WTC11 (cell line): ENCODE results near the gene NUDT3. TPM values are rescaled to one million over a fixed set of nuclear protein-coding genes. Genes with fewer than 3 reads are reported as not detected.
A peak's percentile ranks its signal among the peaks of the same experiment; 100 is the strongest.

Experiments
- ATAC-seq: fragments of 200-7000 bp; cut with Tn5 transposase; 2 replicates; pipeline ENCODE4 v1.10.0; 2021; ENCODE audit warnings: mild to moderate bottlenecking, moderate library complexity
- CTCF ChIA-PET: fragments of 300-600 bp; sonication (Branson Sonifier 250); formaldehyde crosslinking; loops from one replicate; lab custom pipeline; 2021; ENCODE audit warnings: antibody characterized with exemption; lab: Charles Lee
- POLR2A ChIA-PET: fragments of 350-600 bp; sonication (Branson Sonifier 250); formaldehyde crosslinking; loops from one replicate; lab custom pipeline; 2021; ENCODE audit warnings: antibody characterized with exemption; lab: Charles Lee
- DNase-seq: peaks from one replicate; pipeline ENCODE4 v3.0.0; 2021; ENCODE audit warnings: low spot score
- H3K27ac Mint-ChIP-seq: 2 replicates; pipeline ENCODE4 v1.8.0; 2021; ENCODE audit warnings: mixed read lengths
- H3K27me3 Mint-ChIP-seq: 2 replicates; pipeline ENCODE4 v1.8.0; 2021; ENCODE audit warnings: low read depth, mild to moderate bottlenecking, moderate library complexity, mixed read lengths
- H3K36me3 Mint-ChIP-seq: 2 replicates; pipeline ENCODE4 v1.8.0; 2021; ENCODE audit warnings: mixed read lengths
- H3K4me1 Mint-ChIP-seq: 2 replicates; pipeline ENCODE4 v1.8.0; 2022; ENCODE audit warnings: mixed read lengths
- H3K4me3 Mint-ChIP-seq: 2 replicates; pipeline ENCODE4 v1.8.0; 2021; ENCODE audit warnings: mild to moderate bottlenecking, moderate library complexity, mixed read lengths
- H3K9me3 Mint-ChIP-seq: 2 replicates; pipeline ENCODE4 v1.8.0; 2021; ENCODE audit warnings: mixed read lengths
- ATF1 ChIP-seq: sonication (generic); formaldehyde crosslinking; IDR thresholded peaks from 2 replicates; pipeline ENCODE4 v1.8.1; 2023; ENCODE audit warnings: mild to moderate bottlenecking, moderate library complexity, missing genetic modification reagents
- ATF6 ChIP-seq: sonication (generic); formaldehyde crosslinking; IDR thresholded peaks from 2 replicates; pipeline ENCODE4 v1.8.1; 2023; ENCODE audit warnings: mild to moderate bottlenecking, missing genetic modification reagents
- CBFB ChIP-seq: sonication (generic); formaldehyde crosslinking; IDR thresholded peaks from 2 replicates; pipeline ENCODE4 v1.8.1; 2022; ENCODE audit warnings: mild to moderate bottlenecking, low read depth, missing genetic modification reagents
- CDX4 ChIP-seq: fragments of 250-450 bp; sonication (Bioruptor Pico); IDR thresholded peaks from 2 replicates; pipeline ENCODE4 v1.9.0; 2021; ENCODE audit warnings: moderate library complexity, mild to moderate bottlenecking, inconsistent platforms, borderline replicate concordance
- EMX1 ChIP-seq: fragments of 250-450 bp; sonication (Bioruptor Pico); IDR thresholded peaks from 2 replicates; pipeline ENCODE4 v1.8.0; 2021; ENCODE audit warnings: mild to moderate bottlenecking
- ESRRA ChIP-seq: sonication (generic); formaldehyde crosslinking; IDR thresholded peaks from 2 replicates; pipeline ENCODE4 v1.8.1; 2022; ENCODE audit warnings: mild to moderate bottlenecking, missing genetic modification reagents, borderline replicate concordance
- ETV6 ChIP-seq: sonication (generic); formaldehyde crosslinking; IDR thresholded peaks from 2 replicates; pipeline ENCODE4 v1.8.1; 2022; ENCODE audit warnings: mild to moderate bottlenecking, missing genetic modification reagents
- FOXK1 ChIP-seq: sonication (generic); formaldehyde crosslinking; IDR thresholded peaks from 2 replicates; pipeline ENCODE4 v1.8.0; 2022; ENCODE audit warnings: mild to moderate bottlenecking, moderate library complexity, missing genetic modification reagents
- FOXP4 ChIP-seq: sonication (generic); formaldehyde crosslinking; IDR thresholded peaks from 2 replicates; pipeline ENCODE4 v1.8.0; 2022; ENCODE audit warnings: mild to moderate bottlenecking, missing genetic modification reagents
- PRRX2 ChIP-seq: fragments of 250-450 bp; sonication (Bioruptor Pico); IDR thresholded peaks from 2 replicates; pipeline ENCODE4 v1.8.0; 2021; ENCODE audit warnings: mild to moderate bottlenecking
- SMAD3 ChIP-seq: sonication (generic); formaldehyde crosslinking; IDR thresholded peaks from 2 replicates; pipeline ENCODE4 v1.8.0; 2022; ENCODE audit warnings: missing genetic modification reagents, mild to moderate bottlenecking, borderline replicate concordance
- TEAD4 ChIP-seq: sonication (generic); formaldehyde crosslinking; IDR thresholded peaks from 2 replicates; pipeline ENCODE4 v1.8.0; 2022; ENCODE audit warnings: mild to moderate bottlenecking, missing genetic modification reagents
- ZMAT4 ChIP-seq: fragments of 250-450 bp; sonication (Bioruptor Pico); IDR thresholded peaks from 2 replicates; pipeline ENCODE4 v1.9.0; 2021; ENCODE audit warnings: mild to moderate bottlenecking
- ZNF232 ChIP-seq: sonication (generic); formaldehyde crosslinking; IDR thresholded peaks from 2 replicates; pipeline ENCODE4 v1.8.0; 2022; ENCODE audit warnings: mild to moderate bottlenecking, missing genetic modification reagents
- ZNF263 ChIP-seq: sonication (generic); formaldehyde crosslinking; IDR thresholded peaks from 2 replicates; pipeline ENCODE4 v1.8.1; 2022; ENCODE audit warnings: low read depth, mild to moderate bottlenecking, moderate library complexity, missing genetic modification reagents
- ZNF281 ChIP-seq: sonication (generic); formaldehyde crosslinking; IDR thresholded peaks from 2 replicates; pipeline ENCODE4 v1.8.0; 2023; ENCODE audit warnings: mild to moderate bottlenecking, missing genetic modification reagents
- ZNF416 ChIP-seq: fragments of 250-450 bp; sonication (Bioruptor Pico); IDR thresholded peaks from 2 replicates; pipeline ENCODE4 v1.9.0; 2021; ENCODE audit warnings: mild to moderate bottlenecking, inconsistent platforms
- total RNA-seq: library from RNA; stranded (reverse); gene quantifications from 3 replicates; pipeline ENCODE4 v1.2.3, GENCODE V29; 2021

The NUDT3 gene
- total RNA-seq, 1 experiment from 2014 or later: 30.0 TPM

- TF ChIP-seq CDX4 (no peak), ESRRA (CRISPR knock-in tag) (no peak), TEAD4 (no peak), CBFB (CRISPR knock-in tag) (no peak)
- TF ChIP-seq, all 79 proteins: peak for 0
Observed at GRCh38 chr6:34436803-34437643, 44.6 kb upstream of the NUDT3 start (continued).

GRCh38 chr6:34435916-34436315 lies 43.4 kb upstream of the NUDT3 start:
- Mint-ChIP-seq H3K9me3 (peaks cover 40% of the 10 kb centered on the region), H3K4me3 (no peak overlapping the region), H3K27ac (no peak overlapping the region), H3K27me3 (peaks cover 2% of the 10 kb centered on the region), H3K36me3 (peaks cover 16% of the 10 kb centered on the region), H3K4me1 (no peaks in the 10 kb centered on the region)
- POLR2A ChIA-PET: no interaction called here
- no peak for TF ChIP-seq ETV6 (CRISPR knock-in tag)
- TF ChIP-seq ZNF263 (CRISPR knock-in tag): no peak
- no peak for TF ChIP-seq ATF1 (CRISPR knock-in tag)
- TF ChIP-seq ZNF281: no peak
- no peak for TF ChIP-seq ZMAT4 (CRISPR knock-in tag)
- no peak for TF ChIP-seq CBFB (CRISPR knock-in tag)
- ATAC-seq (no peak), DNase-seq (no peak)
- CTCF ChIA-PET: no interaction called here

- Mint-ChIP-seq H3K27ac (peak within 1 kb of the TSS; percentile 99), H3K36me3 (peaks cover 53% of the 10 kb centered on the region)
- CTCF ChIA-PET: interaction anchor here (0.5 to 1.7 kb wide), 6 partner anchors 11 to 262 kb away, joined by 3 to 9 read pairs (median 4); partner anchors contain the start of gene SMIM29
- no peak for TF ChIP-seq FOXK1 (CRISPR knock-in tag)
- 0 out of 2 replicates have a peak, but pooled peaks have one; percentile 47 for TF ChIP-seq EMX1
- TF ChIP-seq FOXP4 (CRISPR knock-in tag): 0 out of 2 replicates have a peak, but pooled peaks have one; percentile 40
- TF ChIP-seq SMAD3 (CRISPR knock-in tag): no peak
- TF ChIP-seq ZNF416 (CRISPR knock-in tag): no peak
- TF ChIP-seq PRRX2 (CRISPR knock-in tag): no peak
- no peak for TF ChIP-seq ATF6
- TF ChIP-seq ZNF232 (CRISPR knock-in tag): no peak
- no peak for TF ChIP-seq ATF1 (CRISPR knock-in tag)
Observed at GRCh38 chr6:34425498-34426410, 33.3 kb upstream of the NUDT3 start, which contains the start of gene RPS10. RPS10 (minus strand) TSS chr6:34426069; CDS start chr6:34425221, 848 bp downstream.

More at GRCh38 chr6:34425498-34426410, 33.3 kb upstream of the NUDT3 start, which contains the start of gene RPS10:
- Mint-ChIP-seq H3K27me3 (0 out of 2 replicates have a peak, but pooled peaks cover 2% of the 10 kb centered on the region), H3K4me1 (peaks cover 29% of the 10 kb centered on the region), H3K4me3 (peak within 1 kb of the TSS; percentile 97), H3K9me3 (peaks cover 10% of the 10 kb centered on the region)
- POLR2A ChIA-PET: interaction anchor here (0.6 to 4.3 kb wide), 6 partner anchors 11 to 177 kb away, joined by 3 to 20 read pairs (median 4); partner anchors contain the start of gene SMIM29
- ATAC-seq (peak; percentile 91), DNase-seq (peak; percentile 91)
